ENCODE measurements around the gene OR1J1.

Gene OR1J1

GRCh38 chr9:122506964-122507363 is 29.2 kb upstream of the OR1J1 start:
- no peak for TF ChIP-seq ZFX (IDR thresholded peaks at IDR 0.05; ENCODE audit: borderline replicate concordance)
- no peak for TF ChIP-seq CTCF (IDR thresholded peaks at IDR 0.05)
- no peak overlapping the region for H3K27ac ChIP-seq

GRCh38 chr9:122498883-122499288 is 21.2 kb upstream of the OR1J1 start:
- TF ChIP-seq ZFX (IDR thresholded peaks at IDR 0.05; ENCODE audit: borderline replicate concordance) (no peak), CTCF (IDR thresholded peaks at IDR 0.05) (peak; percentile 94)
- no peak overlapping the region for H3K27ac ChIP-seq

- no peak overlapping the region for H3K27ac ChIP-seq
- no peak for TF ChIP-seq ZFX (IDR thresholded peaks at IDR 0.05; ENCODE audit: borderline replicate concordance)
- no peak for TF ChIP-seq CTCF (IDR thresholded peaks at IDR 0.05)
These were observed 1.3 kb upstream of the OR1J1 start for GRCh38 chr9:122479062-122479461.

- no peak overlapping the region for H3K27ac ChIP-seq
- TF ChIP-seq ZFX (IDR thresholded peaks at IDR 0.05; ENCODE audit: borderline replicate concordance) (no peak), CTCF (IDR thresholded peaks at IDR 0.05) (no peak)
These were observed 380 bp downstream of the OR1J1 start for GRCh38 chr9:122477346-122477745.

- H3K27ac ChIP-seq, result no peak overlapping the region
These were observed 2.0 kb downstream of the OR1J1 start for GRCh38 chr9:122475717-122476116.

GRCh38 chr9:122474561-122474960 is 3.2 kb downstream of the OR1J1 start:
- TF ChIP-seq CTCF (IDR thresholded peaks at IDR 0.05) (no peak), ZFX (IDR thresholded peaks at IDR 0.05; ENCODE audit: borderline replicate concordance) (no peak)
- no peak overlapping the region for H3K27ac ChIP-seq

More at GRCh38 chr9:122475717-122476116, 2.0 kb downstream of the OR1J1 start:
- no peak for TF ChIP-seq ZFX (IDR thresholded peaks at IDR 0.05; ENCODE audit: borderline replicate concordance)
- no peak for TF ChIP-seq CTCF (IDR thresholded peaks at IDR 0.05)

GRCh38 chr9:122468735-122469134 is 9.0 kb downstream of the OR1J1 start:
- no peak overlapping the region for H3K27ac ChIP-seq

More at GRCh38 chr9:122468735-122469134, 9.0 kb downstream of the OR1J1 start:
- TF ChIP-seq CTCF (IDR thresholded peaks at IDR 0.05) (no peak), ZFX (IDR thresholded peaks at IDR 0.05; ENCODE audit: borderline replicate concordance) (no peak)
